SU-DHL-6 (cell line): ENCODE results near the gene TBKBP1.

Source experiments
- CTCF ChIP-seq: fragments of 200-600 bp; sonication (generic); IDR thresholded peaks from one replicate; pipeline ENCODE4 v1.5.1; 2017; ENCODE audit warnings: antibody characterized with exemption, mild to moderate bottlenecking, low read length, moderate library complexity; ENCODE audit not compliant: insufficient read depth, poor library complexity, severe bottlenecking
- EZH2phosphoT487 ChIP-seq: fragments of 200-600 bp; sonication (generic), shearing (Covaris generic); conservative IDR thresholded peaks from 2 replicates; pipeline ENCODE4 v1.6.1; 2018; ENCODE audit warnings: mild to moderate bottlenecking, antibody characterized with exemption, low read length, moderate library complexity, mixed read lengths

- TF ChIP-seq CTCF (no peak), EZH2phosphoT487 (no peak)
Observed at GRCh38 chr17:47692895-47693730, 848 bp upstream of the TBKBP1 start.
